Right renal pelvis (tissue), 4 donors: ENCODE data around the gene TBXA2R. TPM values are rescaled to one million over a fixed set of nuclear protein-coding genes. Genes with fewer than 3 reads are reported as not detected.
"Not testable (repeated sequence)": the region's sequence is repeated elsewhere in the genome, so short reads cannot be mapped to it uniquely, and the experiment has no call there.

Experiments
- DNase-seq, 4 donors: peaks; one replicate each; pipeline ENCODE4 v3.0.0-alpha.2; 2013; ENCODE audit warnings: low read depth in 4 of 4, low spot score in 3 of 4, missing footprints in 1 of 4
- polyA plus RNA-seq, 4 donors: library from polyadenylated mRNA; unstranded; fragments of 120-200 nt; gene quantifications; one replicate each; pipeline ENCODE4 v1.2.1, GENCODE V29; 2013; ENCODE audit not compliant: insufficient read length in 4 of 4

TBXA2R gene
- 1 to 10 TPM; 2.7 to 4.1 (median 3.1) TPM for polyA plus RNA-seq

- no peak for DNase-seq
Observed at GRCh38 chr19:3606690-3607289, at the start of gene TBXA2R. Gene TBXA2R (minus strand): TSS chr19:3606875. CDS start chr19:3600634, 6,241 bp downstream.

GRCh38 chr19:3656073-3656746 lies 49.5 kb upstream of the TBXA2R start:
- no peak for DNase-seq

- no peak for DNase-seq
Observed at GRCh38 chr19:3655402-3656072, 48.9 kb upstream of the TBXA2R start.

- DNase-seq, result no peak
Observed at GRCh38 chr19:3653865-3654513, 47.3 kb upstream of the TBXA2R start.

GRCh38 chr19:3653081-3653795 lies 46.6 kb upstream of the TBXA2R start:
- DNase-seq, result no peak

GRCh38 chr19:3652422-3652821 lies 45.7 kb upstream of the TBXA2R start:
- no peak for DNase-seq

GRCh38 chr19:3651684-3652083 lies 45.0 kb upstream of the TBXA2R start:
- DNase-seq, result no peak

- no peak for DNase-seq
Observed at GRCh38 chr19:3649888-3650287, 43.2 kb upstream of the TBXA2R start.

GRCh38 chr19:3648037-3648905 lies 41.6 kb upstream of the TBXA2R start:
- DNase-seq, result no peak

GRCh38 chr19:3647102-3647501 lies 40.4 kb upstream of the TBXA2R start:
- DNase-seq, result not testable (repeated sequence)

GRCh38 chr19:3646336-3647092 lies 39.8 kb upstream of the TBXA2R start:
- no peak for DNase-seq

GRCh38 chr19:3645726-3646125 lies 39.1 kb upstream of the TBXA2R start:
- DNase-seq, result no peak

- DNase-seq, result no peak
Observed at GRCh38 chr19:3645067-3645396, 38.4 kb upstream of the TBXA2R start.

- no peak for DNase-seq
Observed at GRCh38 chr19:3644351-3645066, 37.8 kb upstream of the TBXA2R start.

GRCh38 chr19:3643674-3644313 lies 37.1 kb upstream of the TBXA2R start:
- no peak for DNase-seq

- DNase-seq, result no peak
Observed at GRCh38 chr19:3642987-3643673, 36.5 kb upstream of the TBXA2R start.

- no peak for DNase-seq
Observed at GRCh38 chr19:3642296-3642695, 35.6 kb upstream of the TBXA2R start.
